ENCODE measurements around the gene ZNF385B.

The ZNF385B gene

GRCh38 chr2:179560257-179560735 is 301.1 kb downstream of the ZNF385B start:
- Histone ChIP-seq H3K4me3 (ENCODE audit: low read depth, low read length) (no peak overlapping the region), H3K36me3 (ENCODE audit: control insufficient read depth in 2 of 2, insufficient read depth in 1 of 2, low read length in 2 of 2) (no peaks in the 10 kb centered on the region), H3K27ac (ENCODE audit: extremely low read depth, low read depth, low read length) (no peak overlapping the region), H3K9me3 (ENCODE audit: control insufficient read depth, insufficient read depth, low read depth, low read length) (no peaks in the 10 kb centered on the region), H3K4me1 (ENCODE audit: control insufficient read depth, insufficient read depth, low read length) (no peaks in the 10 kb centered on the region)
- ChIA-PET CTCF (no interaction called here), POLR2A (no interaction called here)
- TF ChIP-seq ZNF157 (tag by site-specific recombination; IDR thresholded peaks at IDR 0.05): no peak
- no peak for TF ChIP-seq GLI4 (tag by site-specific recombination; IDR thresholded peaks at IDR 0.05)
- TF ChIP-seq ZNF664 (tag by site-specific recombination; IDR thresholded peaks at IDR 0.05): no peak
- no peak for TF ChIP-seq ZNF26 (tag by site-specific recombination; IDR thresholded peaks at IDR 0.05)
- TF ChIP-seq ZNF48 (tag by site-specific recombination; IDR thresholded peaks at IDR 0.05): no peak
- no peak for TF ChIP-seq ZNF24 (tag by site-specific recombination; IDR thresholded peaks at IDR 0.05)
- TF ChIP-seq ZNF112 (tag by site-specific recombination; IDR thresholded peaks at IDR 0.05): no peak
- TF ChIP-seq ZBTB8A (tag by site-specific recombination; IDR thresholded peaks at IDR 0.05): no peak
- TF ChIP-seq ZNF768 (tag by site-specific recombination; IDR thresholded peaks at IDR 0.05): no peak
- TF ChIP-seq TSHZ1 (tag by site-specific recombination; IDR thresholded peaks at IDR 0.05; ENCODE audit: borderline replicate concordance): no peak
- TF ChIP-seq ZNF843 (tag by site-specific recombination; IDR thresholded peaks at IDR 0.05): no peak
- TF ChIP-seq ZNF548 (tag by site-specific recombination; IDR thresholded peaks at IDR 0.05): no peak
- TF ChIP-seq ZNF202 (tag by site-specific recombination; IDR thresholded peaks at IDR 0.05; ENCODE audit: borderline replicate concordance): no peak
- TF ChIP-seq REST (tag by site-specific recombination; IDR thresholded peaks at IDR 0.05): no peak

- no peak overlapping the region for H3K27ac ChIP-seq (ENCODE audit: extremely low read depth, low read depth, low read length)
- no peaks in the 10 kb centered on the region for H3K9me3 ChIP-seq (ENCODE audit: control insufficient read depth, insufficient read depth, low read depth, low read length)
- no peaks in the 10 kb centered on the region for H3K36me3 ChIP-seq (ENCODE audit: control insufficient read depth in 2 of 2, insufficient read depth in 1 of 2, low read length in 2 of 2)
- H3K4me3 ChIP-seq (ENCODE audit: low read depth, low read length): no peak overlapping the region
- CTCF ChIA-PET: no interaction called here
- H3K4me1 ChIP-seq (ENCODE audit: control insufficient read depth, insufficient read depth, low read length): no peaks in the 10 kb centered on the region
- POLR2A ChIA-PET: no interaction called here
- TF ChIP-seq TSHZ1 (tag by site-specific recombination; IDR thresholded peaks at IDR 0.05; ENCODE audit: borderline replicate concordance) (no peak), ZNF623 (tag by site-specific recombination; IDR thresholded peaks at IDR 0.05) (no peak), KLF1 (tag by site-specific recombination; IDR thresholded peaks at IDR 0.05) (no peak), ZFP69B (tag by site-specific recombination; IDR thresholded peaks at IDR 0.05) (no peak), ZNF692 (tag by site-specific recombination; IDR thresholded peaks at IDR 0.05) (no peak), ZNF664 (tag by site-specific recombination; IDR thresholded peaks at IDR 0.05) (no peak), ZNF792 (tag by site-specific recombination; IDR thresholded peaks at IDR 0.05) (no peak), ZNF596 (tag by site-specific recombination; IDR thresholded peaks at IDR 0.05) (no peak)
Observed at GRCh38 chr2:179559108-179559806, 302.2 kb downstream of the ZNF385B start.
